ENCODE data around the gene RHOJ. TPM values are rescaled to one million over a fixed set of nuclear protein-coding genes. Genes with fewer than 3 reads are reported as not detected.

Gene RHOJ
- total and polyA plus RNA-seq, 2 of the 8 experiments (the other 6 are each of a cell fraction or from before 2014, with no cell fraction given) = 0.11 TPM; not detected in 1

GRCh38 chr14:63228217-63228616, 24.0 kb downstream of the RHOJ start (continued):
- TF ChIP-seq, protein P1, sequence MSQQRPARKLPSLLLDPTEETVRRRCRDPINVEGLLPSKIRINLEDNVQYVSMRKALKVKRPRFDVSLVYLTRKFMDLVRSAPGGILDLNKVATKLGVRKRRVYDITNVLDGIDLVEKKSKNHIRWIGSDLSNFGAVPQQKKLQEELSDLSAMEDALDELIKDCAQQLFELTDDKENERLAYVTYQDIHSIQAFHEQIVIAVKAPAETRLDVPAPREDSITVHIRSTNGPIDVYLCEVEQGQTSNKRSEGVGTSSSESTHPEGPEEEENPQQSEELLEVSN (IDR thresholded peaks at IDR 0.05) = no peak
- TF ChIP-seq POLR2AphosphoS5 (IDR thresholded peaks at IDR 0.05; ENCODE audit: low read depth, low read length) (no peak), TAF7 (optimal IDR thresholded peaks at IDR 0.05; ENCODE audit: borderline replicate concordance, low read depth, low read length) (no peak), CBX8 (IDR thresholded peaks at IDR 0.05; ENCODE audit: borderline replicate concordance, low read depth, low read length) (no peak)

Measured in H1 (cell line).